HG03469 (cell line): ENCODE results near the gene PITPNB.

Experiments
- ATAC-seq: cut with Tn5 transposase; IDR thresholded peaks from one replicate; pipeline ENCODE4 v1.9.1; 2021; ENCODE audit warnings: mild to moderate bottlenecking, moderate library complexity, moderate number of reproducible peaks; ENCODE audit not compliant: unreplicated experiment

The PITPNB gene

DNA sequence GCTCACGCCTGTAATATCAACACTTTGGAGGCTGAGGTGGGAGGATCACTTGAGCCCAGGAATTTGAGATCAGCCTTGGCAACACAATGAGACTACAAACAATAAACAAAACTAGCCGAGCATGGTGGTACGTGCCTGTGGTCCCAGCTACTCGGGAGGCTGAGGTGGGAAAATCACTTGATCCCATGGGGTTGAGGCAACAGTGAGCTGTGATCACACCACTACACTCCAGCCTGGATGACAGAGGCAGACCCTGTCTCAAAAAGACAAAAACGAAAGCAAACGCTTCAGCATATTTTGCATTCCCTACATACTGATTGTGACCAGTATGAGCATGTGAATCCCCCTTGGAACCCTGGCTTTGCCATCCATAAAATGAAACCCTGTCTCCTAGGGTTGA is 83.6 kb downstream of the PITPNB start:
- ATAC-seq, result no peak

- ATAC-seq, result no peak
These were observed 84.5 kb downstream of the PITPNB start for GRCh38 chr22:27834364-27835185.

GRCh38 chr22:27833803-27834202 is 85.3 kb downstream of the PITPNB start:
- ATAC-seq, result no peak

GRCh38 chr22:27832606-27833005 is 86.5 kb downstream of the PITPNB start:
- no peak for ATAC-seq

DNA sequence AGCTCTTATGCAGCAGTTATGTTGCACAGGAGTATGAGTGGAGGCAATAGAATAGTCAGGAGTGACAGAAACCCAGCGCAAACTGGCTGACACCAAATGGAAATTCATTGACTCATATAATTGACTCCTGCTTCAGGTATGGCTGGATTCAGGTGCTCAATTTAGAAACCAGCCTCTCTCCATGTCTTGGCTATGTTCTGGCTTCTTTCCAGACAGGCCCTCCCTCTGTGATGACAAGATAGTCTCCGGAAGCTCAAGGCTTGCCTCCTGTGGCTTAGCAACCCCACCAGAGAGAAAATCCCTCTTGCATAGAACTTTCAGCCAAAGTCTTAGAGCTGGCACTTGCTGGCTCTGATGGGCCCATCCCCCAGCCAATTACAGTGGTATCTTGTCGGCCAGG is 89.4 kb downstream of the PITPNB start:
- ATAC-seq, result no peak

- no peak for ATAC-seq
These were observed 91.2 kb downstream of the PITPNB start for GRCh38 chr22:27827604-27828587.

DNA sequence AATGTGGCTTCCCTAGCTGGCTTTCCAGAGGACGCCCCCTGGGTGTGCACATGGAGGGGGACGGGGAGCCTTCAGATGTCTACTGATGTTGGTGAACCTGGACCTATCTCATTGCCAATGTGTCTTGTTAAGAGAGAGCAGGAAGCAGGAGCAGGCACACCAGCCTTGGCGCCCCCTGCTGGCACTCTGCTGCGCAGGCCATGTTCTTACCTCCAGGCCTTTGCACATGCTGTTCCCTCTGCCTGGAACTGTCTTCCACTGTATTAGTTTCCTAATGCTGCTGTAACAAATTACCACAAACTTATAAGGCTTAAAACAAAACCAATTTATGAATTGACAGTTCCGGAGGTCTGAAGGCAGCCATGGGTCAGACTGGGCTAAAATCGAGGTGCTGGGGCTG is 93.9 kb downstream of the PITPNB start:
- no peak for ATAC-seq

- no peak for ATAC-seq
These were observed 95.8 kb downstream of the PITPNB start for GRCh38 chr22:27823221-27823620.

DNA sequence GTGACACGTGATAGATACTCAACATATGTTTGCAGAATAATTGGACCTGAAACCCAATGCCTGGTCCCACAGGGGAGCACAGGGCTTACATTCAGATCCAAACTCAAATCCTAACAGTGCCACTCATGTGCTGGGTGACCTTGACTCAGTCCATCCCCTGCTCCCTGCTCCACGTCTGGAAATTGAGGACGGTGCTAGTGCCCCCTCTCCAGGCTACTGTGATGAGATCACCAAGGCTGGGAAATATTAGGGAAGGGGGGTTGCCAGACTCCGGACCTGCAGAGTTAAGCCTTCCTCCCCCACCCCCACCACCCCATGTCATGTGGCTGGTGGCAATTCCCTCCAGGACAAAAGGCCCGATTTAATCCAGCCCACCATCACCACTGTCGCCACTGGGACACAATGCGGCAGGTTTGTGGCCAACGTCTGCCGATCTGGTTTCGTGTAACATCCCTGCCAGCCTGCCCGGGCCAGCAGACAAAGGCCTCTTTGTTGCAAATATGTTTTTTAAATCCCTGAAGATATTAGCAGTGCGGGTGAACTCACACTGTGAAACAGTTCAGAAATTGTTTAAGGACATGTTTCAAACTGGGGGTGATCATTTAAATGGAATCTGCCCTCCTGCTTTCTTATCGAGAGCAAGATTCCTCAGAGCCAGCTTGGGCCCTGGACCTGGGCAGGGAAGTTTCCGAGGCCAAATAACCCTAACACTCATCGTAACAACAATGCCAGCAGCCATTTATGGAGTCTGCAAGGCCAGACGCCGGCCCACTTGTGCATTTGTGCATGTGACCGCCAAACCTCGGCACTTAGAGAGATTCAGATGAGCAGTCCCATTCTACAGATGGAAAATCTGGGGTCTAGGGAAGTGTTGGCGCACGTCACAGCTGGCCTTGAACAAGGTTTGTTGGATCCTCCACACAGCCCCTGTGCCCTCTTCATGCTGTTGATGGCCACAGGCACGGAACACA is 97.9 kb downstream of the PITPNB start:
- ATAC-seq, result no peak

GRCh38 chr22:27816552-27816951 is 102.5 kb downstream of the PITPNB start:
- no peak for ATAC-seq

DNA sequence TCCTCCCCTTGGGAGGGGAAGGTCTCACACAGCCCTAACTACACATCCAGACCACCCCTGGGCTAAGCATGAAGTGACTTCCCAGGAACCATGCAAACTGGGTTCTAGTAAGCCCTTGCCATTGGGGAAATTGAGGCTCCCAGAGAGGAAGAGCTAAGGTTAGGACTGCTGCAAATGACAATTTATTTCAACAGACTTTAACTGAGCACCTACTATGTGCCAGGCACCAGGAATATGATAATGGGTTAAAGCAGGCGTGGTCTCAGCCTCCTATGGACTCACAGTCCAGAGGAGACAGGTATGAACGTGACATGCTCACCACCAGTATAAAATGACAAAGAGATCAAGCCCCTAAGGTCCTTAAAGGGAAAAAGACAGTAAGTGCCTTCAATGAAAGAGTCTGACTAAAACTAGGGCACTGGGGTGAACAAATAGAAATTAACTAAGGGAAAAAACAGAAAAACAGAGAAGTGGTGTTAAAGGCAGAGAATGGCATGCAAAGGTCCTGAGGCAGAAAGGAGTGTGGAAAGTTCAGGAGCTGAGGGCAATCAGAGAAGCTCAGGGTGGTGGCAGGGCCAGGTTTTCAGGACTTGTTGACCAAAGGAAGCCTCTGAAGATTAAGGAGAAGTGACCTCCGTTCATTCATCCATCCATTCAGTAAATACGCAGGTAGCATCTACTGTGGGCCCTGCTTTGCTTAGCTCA is 103.1 kb downstream of the PITPNB start:
- no peak for ATAC-seq

GRCh38 chr22:27814993-27815392 is 104.1 kb downstream of the PITPNB start:
- ATAC-seq, result no peak

DNA sequence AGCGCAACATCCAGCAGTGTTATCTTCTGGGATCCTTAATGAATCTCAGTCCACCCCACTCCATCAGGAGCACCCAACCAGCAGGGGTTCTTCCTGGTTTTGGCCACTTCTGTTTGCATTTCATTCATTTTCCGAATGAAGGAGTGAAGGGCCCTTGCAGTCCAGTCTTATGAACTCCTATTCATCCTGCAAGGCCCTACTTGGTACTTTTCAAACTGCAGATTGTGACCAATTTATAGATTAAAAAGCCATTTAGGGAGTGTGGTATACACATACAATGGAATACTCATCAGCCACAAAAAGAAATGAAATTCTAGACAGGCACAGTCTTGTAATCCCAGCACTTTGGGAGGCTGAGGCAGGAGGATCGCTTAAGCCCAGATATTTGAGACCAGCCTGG is 107.3 kb downstream of the PITPNB start:
- ATAC-seq, result no peak

- no peak for ATAC-seq
These were observed 108.4 kb downstream of the PITPNB start for GRCh38 chr22:27810609-27811151.

DNA sequence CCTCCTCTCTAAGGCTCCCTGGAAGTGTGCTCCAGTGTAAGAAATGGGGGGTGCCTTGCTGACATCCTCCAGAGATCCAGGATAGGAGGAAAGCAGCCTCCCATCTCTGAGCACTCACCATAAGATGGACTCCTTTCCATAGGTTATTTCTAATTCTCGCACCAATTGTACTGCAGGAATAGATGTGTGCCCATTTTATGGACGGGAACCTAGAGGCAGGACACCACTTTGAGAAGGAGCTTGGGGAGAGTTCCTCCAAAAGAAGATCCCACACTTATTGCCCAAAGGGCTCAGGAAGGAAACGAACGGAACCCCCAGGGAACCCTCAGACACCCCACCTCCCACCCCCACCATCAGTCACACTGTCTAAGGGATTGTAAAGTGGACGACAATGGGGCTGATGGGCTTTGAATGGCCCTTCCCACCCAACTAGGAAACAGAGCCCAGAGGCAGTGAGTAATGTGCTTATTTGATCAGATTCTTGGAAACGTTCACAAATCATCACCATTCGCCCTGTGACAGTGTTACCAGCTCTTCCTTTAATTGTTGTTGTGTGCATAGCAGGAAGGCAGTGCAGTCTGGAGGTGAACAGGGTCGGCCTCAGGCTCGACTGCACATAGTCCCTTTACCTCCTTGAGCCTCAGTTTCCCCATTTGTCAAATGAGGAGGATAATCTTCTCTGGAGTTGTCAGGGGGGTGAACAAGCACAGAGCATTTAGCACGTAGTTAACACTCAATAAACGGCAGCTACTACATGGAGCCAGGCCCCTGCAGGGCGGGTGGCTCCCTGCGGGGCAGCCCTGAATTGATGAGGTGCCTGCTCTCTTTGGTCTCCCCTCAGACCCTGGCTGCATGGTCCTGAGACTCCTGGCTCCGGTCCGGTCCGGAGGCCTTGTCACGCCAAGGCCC is 109.1 kb downstream of the PITPNB start:
- no peak for ATAC-seq

- ATAC-seq, result no peak
These were observed 109.8 kb downstream of the PITPNB start for GRCh38 chr22:27809226-27809603.

DNA sequence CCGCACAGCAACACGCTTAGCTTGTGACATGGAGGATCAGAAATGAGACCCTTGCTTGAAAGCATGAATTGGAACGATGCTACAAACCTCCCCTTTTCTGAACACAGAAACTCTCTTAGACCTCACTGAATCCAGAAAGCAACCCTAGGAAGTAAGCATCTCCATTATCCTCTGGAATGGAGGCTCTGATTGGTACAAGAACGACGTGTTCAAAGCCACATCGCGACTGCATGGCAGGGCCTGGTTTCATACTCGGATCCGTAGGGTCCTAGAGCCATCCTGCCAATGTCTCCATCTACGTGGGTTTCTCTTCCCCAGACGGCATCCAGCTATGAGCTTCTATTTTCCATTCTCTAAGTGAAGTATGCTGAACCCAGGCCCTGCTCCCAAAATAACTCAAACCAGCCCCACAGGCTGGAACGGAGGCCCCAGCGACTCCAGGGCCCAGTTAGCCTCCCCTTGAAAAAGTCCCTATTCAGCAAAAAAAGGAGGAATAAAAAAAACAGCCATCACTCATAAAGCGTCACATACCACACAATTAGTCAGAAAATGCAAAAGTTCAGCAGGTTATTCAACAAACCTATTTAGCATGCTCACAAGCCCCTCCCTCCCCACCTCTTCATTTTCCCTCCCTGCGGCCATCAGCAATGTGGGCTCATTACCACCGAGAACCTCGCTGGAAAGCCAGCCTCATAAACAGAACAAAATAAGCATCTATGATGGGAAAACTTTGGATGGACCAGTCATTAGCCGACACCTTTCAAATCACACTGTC is 110.4 kb downstream of the PITPNB start:
- ATAC-seq, result no peak

DNA sequence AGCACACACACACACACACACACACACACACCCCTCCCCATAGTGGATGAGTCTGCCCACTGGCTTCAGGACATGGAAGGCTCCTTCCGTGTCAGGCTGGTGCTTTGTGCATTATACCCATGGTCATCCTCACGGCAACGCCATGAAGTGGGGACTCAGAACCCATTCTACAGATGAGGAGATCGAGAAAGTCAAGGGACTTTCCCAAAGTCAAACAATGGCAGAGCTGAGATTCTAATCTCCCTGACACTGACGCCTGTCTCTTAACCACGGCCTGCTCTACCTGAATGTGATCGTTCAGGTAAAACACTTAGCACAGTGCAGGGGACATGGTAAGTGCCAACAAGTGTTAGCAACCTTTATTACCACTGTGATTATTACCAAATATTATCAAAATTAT is 113.2 kb downstream of the PITPNB start:
- no peak for ATAC-seq
